Measurements from ENCODE around the gene RAPGEF5.

DNA sequence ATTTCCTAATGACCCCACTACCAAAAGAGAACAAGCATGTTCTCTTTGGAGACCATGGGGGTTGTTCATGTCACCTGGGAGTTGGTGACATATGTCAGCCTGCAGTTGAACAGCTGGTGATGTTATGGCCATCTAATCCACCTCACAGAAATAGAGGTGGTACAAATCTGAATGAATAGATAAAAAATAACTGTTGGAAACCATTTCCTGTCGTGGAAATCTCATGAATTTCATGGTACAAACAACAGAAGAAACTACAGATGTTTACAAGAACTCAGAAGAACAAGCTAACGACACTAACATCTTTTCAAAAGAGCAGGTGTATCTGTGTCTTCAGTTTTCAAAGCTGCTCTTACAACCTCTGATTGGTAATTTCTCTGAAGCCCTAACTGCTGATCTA is 81.3 kb downstream of the RAPGEF5 start:
- TF ChIP-seq, protein P1, sequence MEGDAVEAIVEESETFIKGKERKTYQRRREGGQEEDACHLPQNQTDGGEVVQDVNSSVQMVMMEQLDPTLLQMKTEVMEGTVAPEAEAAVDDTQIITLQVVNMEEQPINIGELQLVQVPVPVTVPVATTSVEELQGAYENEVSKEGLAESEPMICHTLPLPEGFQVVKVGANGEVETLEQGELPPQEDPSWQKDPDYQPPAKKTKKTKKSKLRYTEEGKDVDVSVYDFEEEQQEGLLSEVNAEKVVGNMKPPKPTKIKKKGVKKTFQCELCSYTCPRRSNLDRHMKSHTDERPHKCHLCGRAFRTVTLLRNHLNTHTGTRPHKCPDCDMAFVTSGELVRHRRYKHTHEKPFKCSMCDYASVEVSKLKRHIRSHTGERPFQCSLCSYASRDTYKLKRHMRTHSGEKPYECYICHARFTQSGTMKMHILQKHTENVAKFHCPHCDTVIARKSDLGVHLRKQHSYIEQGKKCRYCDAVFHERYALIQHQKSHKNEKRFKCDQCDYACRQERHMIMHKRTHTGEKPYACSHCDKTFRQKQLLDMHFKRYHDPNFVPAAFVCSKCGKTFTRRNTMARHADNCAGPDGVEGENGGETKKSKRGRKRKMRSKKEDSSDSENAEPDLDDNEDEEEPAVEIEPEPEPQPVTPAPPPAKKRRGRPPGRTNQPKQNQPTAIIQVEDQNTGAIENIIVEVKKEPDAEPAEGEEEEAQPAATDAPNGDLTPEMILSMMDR (conservative IDR thresholded peaks at IDR 0.05), result no peak
- no peak for TF ChIP-seq EZH2 (IDR thresholded peaks at IDR 0.05; ENCODE audit: low read depth)
